D341Med (cell line): ENCODE results near the gene SUCLG2.
A peak's percentile ranks its signal among the peaks of the same experiment; 100 is the strongest.

ENCODE experiments used
- DNase-seq: peaks from one replicate; pipeline ENCODE4 v3.0.0; 2012; ENCODE audit warnings: low spot score

The SUCLG2 gene

GRCh38 chr3:67458408-67458807 is 196.0 kb downstream of the SUCLG2 start:
- no peak for DNase-seq

- no peak for DNase-seq
These were observed 200.8 kb downstream of the SUCLG2 start for GRCh38 chr3:67453628-67454027.

GRCh38 chr3:67450153-67450552 is 204.3 kb downstream of the SUCLG2 start:
- no peak for DNase-seq

- DNase-seq = no peak
These were observed 207.0 kb downstream of the SUCLG2 start for GRCh38 chr3:67447393-67447792.

GRCh38 chr3:67437789-67438188 is 216.6 kb downstream of the SUCLG2 start:
- no peak for DNase-seq

- DNase-seq = no peak
These were observed 217.3 kb downstream of the SUCLG2 start for GRCh38 chr3:67437090-67437489.

GRCh38 chr3:67433109-67433508 is 221.3 kb downstream of the SUCLG2 start:
- DNase-seq = no peak

GRCh38 chr3:67431887-67432286 is 222.5 kb downstream of the SUCLG2 start:
- no peak for DNase-seq

GRCh38 chr3:67423722-67424121 is 230.7 kb downstream of the SUCLG2 start:
- no peak for DNase-seq

- no peak for DNase-seq
These were observed 232.5 kb downstream of the SUCLG2 start for GRCh38 chr3:67421912-67422311.

GRCh38 chr3:67419779-67420178 is 234.6 kb downstream of the SUCLG2 start:
- DNase-seq = no peak

GRCh38 chr3:67419218-67419529 is 235.2 kb downstream of the SUCLG2 start:
- no peak for DNase-seq

GRCh38 chr3:67418426-67419217 is 235.8 kb downstream of the SUCLG2 start:
- DNase-seq = no peak

- DNase-seq = no peak
These were observed 237.7 kb downstream of the SUCLG2 start for GRCh38 chr3:67416703-67417102.

- DNase-seq = no peak
These were observed 238.9 kb downstream of the SUCLG2 start for GRCh38 chr3:67415511-67415910.

GRCh38 chr3:67414740-67415139 is 239.7 kb downstream of the SUCLG2 start:
- DNase-seq = no peak

GRCh38 chr3:67405193-67405592 is 249.2 kb downstream of the SUCLG2 start:
- no peak for DNase-seq

GRCh38 chr3:67402873-67403272 is 251.5 kb downstream of the SUCLG2 start:
- no peak for DNase-seq

GRCh38 chr3:67401921-67402320 is 252.5 kb downstream of the SUCLG2 start:
- no peak for DNase-seq

GRCh38 chr3:67400476-67400875 is 253.9 kb downstream of the SUCLG2 start:
- DNase-seq = no peak

GRCh38 chr3:67389176-67389575 is 265.2 kb downstream of the SUCLG2 start:
- no peak for DNase-seq

GRCh38 chr3:67388738-67389137 is 265.7 kb downstream of the SUCLG2 start:
- no peak for DNase-seq

- DNase-seq = no peak
These were observed 268.0 kb downstream of the SUCLG2 start for GRCh38 chr3:67386451-67386850.

GRCh38 chr3:67384760-67385397 is 269.5 kb downstream of the SUCLG2 start:
- DNase-seq = peak; percentile 70
